ENCODE results near the gene RNU6-1.

- TF ChIP-seq CTCF (IDR thresholded peaks at IDR 0.05) (no peak), EZH2 (IDR thresholded peaks at IDR 0.05) (no peak), EZH2phosphoT487 (IDR thresholded peaks at IDR 0.05) (no peak)
Measured at GRCh38 chr15:67792250-67792942, 47.4 kb downstream of the RNU6-1 start.
